GM12878 (cell line): Measurements from ENCODE around the gene KCTD8.

ENCODE experiments used
- BHLHE40 ChIP-seq, 2 experiments: fragments of 450-650 bp in 1 of 2; IDR thresholded peaks; 2 replicates each; pipeline ENCODE4 v1.6.1; 2011 to 2017; ENCODE audit warnings: low read depth in 2 of 2, borderline replicate concordance in 1 of 2, improper control_type of control experiment in 1 of 2, low read length in 1 of 2, mild to moderate bottlenecking in 1 of 2
- CTCF ChIP-seq, 3 experiments: IDR thresholded peaks in 2 of 3; conservative IDR thresholded peaks in 1 of 3; 2 replicates each; pipeline ENCODE4 v1.5.1; 2011; ENCODE audit warnings: low read depth in 3 of 3, low read length in 3 of 3, mild to moderate bottlenecking in 3 of 3, control low read depth in 2 of 3, moderate library complexity in 2 of 3, inconsistent platforms in 1 of 3, mixed read lengths in 1 of 3; ENCODE audit not compliant: control insufficient read depth in 2 of 3, insufficient read depth in 1 of 3; ENCODE audit errors: extremely low read depth in 1 of 3
- RCOR1 ChIP-seq: conservative IDR thresholded peaks from 2 replicates; pipeline ENCODE4 v1.6.1; 2012; ENCODE audit warnings: low read depth, low read length, improper control_type of control experiment
- RELB ChIP-seq: fragments of 450-650 bp; IDR thresholded peaks from 2 replicates; pipeline ENCODE4 v1.6.1; 2017; ENCODE audit warnings: low read depth, mild to moderate bottlenecking, moderate library complexity
- SMC3 ChIP-seq: IDR thresholded peaks from 2 replicates; pipeline ENCODE4 v1.6.1; 2011; ENCODE audit warnings: low read length, improper control_type of control experiment, borderline replicate concordance
- YY1 ChIP-seq: IDR thresholded peaks from 2 replicates; pipeline ENCODE4 v1.6.1; 2011; ENCODE audit warnings: low read depth, mild to moderate bottlenecking, low read length

GRCh38 chr4:44150091-44150576 is 298.5 kb downstream of the KCTD8 start:
- TF ChIP-seq YY1 (no peak), CTCF (IDR thresholded peaks at IDR 0.05 in 2 of 3, conservative IDR thresholded peaks at IDR 0.05 in 1 of 3; ENCODE audit: control insufficient read depth in 2 of 3, extremely low read depth in 1 of 3, insufficient read depth in 1 of 3, low read depth in 3 of 3, low read length in 3 of 3) (no peak), SMC3 (no peak), BHLHE40 (IDR thresholded peaks at IDR 0.05; ENCODE audit: borderline replicate concordance in 1 of 2, low read depth in 2 of 2, low read length in 1 of 2) (no peak), RCOR1 (no peak), RELB (no peak)
